GM21390 (cell line): ENCODE data around the gene CDSN.

Experiments
- ATAC-seq: cut with Tn5 transposase; IDR thresholded peaks from one replicate; pipeline ENCODE4 v1.9.1; 2021; ENCODE audit not compliant: unreplicated experiment

The CDSN gene

GRCh38 chr6:31121131-31121790 lies 1.0 kb upstream of the CDSN start:
- ATAC-seq: no peak

GRCh38 chr6:31118178-31118577 lies 2.1 kb downstream of the CDSN start:
- ATAC-seq: no peak

GRCh38 chr6:31116661-31117385 lies 3.4 kb downstream of the CDSN start:
- ATAC-seq: no peak

- ATAC-seq: no peak
These were observed 4.2 kb downstream of the CDSN start for GRCh38 chr6:31115941-31116560.

- ATAC-seq: no peak
These were observed 5.0 kb downstream of the CDSN start for GRCh38 chr6:31114970-31115849.

- no peak for ATAC-seq
These were observed 5.7 kb downstream of the CDSN start, which contains the start of gene PSORS1C1 for GRCh38 chr6:31114541-31114878. Gene PSORS1C1, plus strand, starts transcription at chr6:31114800. Its CDS starts 14,833 bp downstream, at chr6:31129633.

GRCh38 chr6:31113861-31114540 lies 6.2 kb downstream of the CDSN start:
- ATAC-seq: no peak

- ATAC-seq: no peak
These were observed 7.8 kb downstream of the CDSN start, which contains the start of gene C6orf15 for GRCh38 chr6:31112478-31112877. Gene C6orf15, minus strand, starts transcription at chr6:31112575. Its CDS starts 20 bp downstream, at chr6:31112555.

GRCh38 chr6:31111712-31112111 lies 8.5 kb downstream of the CDSN start:
- no peak for ATAC-seq

- ATAC-seq: no peak
These were observed 9.2 kb downstream of the CDSN start for GRCh38 chr6:31110825-31111582.

GRCh38 chr6:31107052-31107451 lies 13.2 kb downstream of the CDSN start:
- ATAC-seq: no peak

GRCh38 chr6:31103136-31103535 lies 17.1 kb downstream of the CDSN start:
- ATAC-seq: no peak

- ATAC-seq: no peak
These were observed 21.8 kb downstream of the CDSN start for GRCh38 chr6:31098449-31098938.

GRCh38 chr6:31096656-31097055 lies 23.6 kb downstream of the CDSN start:
- ATAC-seq: no peak

- ATAC-seq: no peak
These were observed 24.0 kb downstream of the CDSN start for GRCh38 chr6:31096215-31096614.

GRCh38 chr6:31094389-31094881 lies 25.8 kb downstream of the CDSN start:
- ATAC-seq: no peak

- ATAC-seq: no peak
These were observed 27.3 kb downstream of the CDSN start for GRCh38 chr6:31092769-31093505.

GRCh38 chr6:31092238-31092637 lies 28.0 kb downstream of the CDSN start:
- ATAC-seq: no peak

- no peak for ATAC-seq
These were observed 28.6 kb downstream of the CDSN start for GRCh38 chr6:31091680-31092079.
